GM19452 (cell line): ENCODE data around the gene AMMECR1.

ENCODE experiments used
- ATAC-seq: cut with Tn5 transposase; IDR thresholded peaks from one replicate; pipeline ENCODE4 v1.9.1; 2021; ENCODE audit not compliant: unreplicated experiment

AMMECR1 gene

DNA sequence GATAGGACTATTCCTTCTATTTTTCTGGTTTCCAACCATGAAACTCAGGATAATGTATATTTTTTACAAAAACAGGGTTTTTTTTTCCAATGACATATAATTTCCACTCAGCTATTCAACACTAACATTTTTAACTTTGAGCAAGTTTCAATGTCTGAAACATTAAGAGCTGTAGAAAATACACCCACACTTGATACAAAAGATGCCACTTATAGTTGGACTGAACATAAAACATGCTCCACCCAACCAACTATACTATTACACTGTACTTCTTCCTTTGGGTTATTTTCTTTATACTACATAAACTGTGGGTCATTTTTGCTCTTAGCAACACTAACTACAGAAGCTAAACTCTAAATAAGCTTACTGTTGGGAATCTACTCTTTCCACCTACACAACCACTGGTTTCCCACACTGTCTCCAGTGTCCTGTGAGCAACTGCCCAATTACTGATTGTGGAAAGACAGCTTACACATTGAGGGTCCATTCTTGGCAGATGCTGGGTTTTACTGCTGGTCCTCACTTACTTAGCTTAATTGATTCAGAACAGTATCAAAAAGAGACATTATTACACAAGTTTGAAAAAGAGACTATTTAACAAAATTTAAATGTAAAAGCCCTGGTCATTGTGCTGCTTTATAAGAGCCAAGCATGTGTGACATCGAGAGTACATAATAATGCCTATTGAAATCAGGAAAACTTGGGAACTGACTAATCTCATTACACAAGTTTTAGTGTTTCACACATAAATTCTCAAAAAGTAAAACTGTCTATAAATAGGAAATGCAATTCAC lies 6.3 kb downstream of the AMMECR1 start:
- no peak for ATAC-seq

DNA sequence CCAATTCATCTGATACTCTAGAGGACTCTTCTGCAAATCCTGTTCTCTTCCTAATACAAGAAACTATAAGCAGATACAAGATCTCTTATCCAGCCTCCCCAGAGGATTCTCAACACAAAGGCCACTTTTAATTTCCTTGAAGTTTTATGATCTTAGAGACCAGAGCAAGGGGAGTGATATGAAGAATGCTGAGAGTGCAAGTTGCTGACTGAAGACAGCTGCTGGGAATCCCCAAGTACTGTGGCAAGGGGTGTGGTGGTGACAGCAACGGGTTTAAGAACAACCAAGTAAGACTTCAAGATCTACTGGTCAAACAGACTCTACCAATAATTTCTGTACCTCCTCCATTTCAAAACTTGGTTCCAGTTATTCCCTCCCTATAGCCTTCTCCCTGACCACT lies 7.0 kb downstream of the AMMECR1 start:
- ATAC-seq = peak; percentile 74

DNA sequence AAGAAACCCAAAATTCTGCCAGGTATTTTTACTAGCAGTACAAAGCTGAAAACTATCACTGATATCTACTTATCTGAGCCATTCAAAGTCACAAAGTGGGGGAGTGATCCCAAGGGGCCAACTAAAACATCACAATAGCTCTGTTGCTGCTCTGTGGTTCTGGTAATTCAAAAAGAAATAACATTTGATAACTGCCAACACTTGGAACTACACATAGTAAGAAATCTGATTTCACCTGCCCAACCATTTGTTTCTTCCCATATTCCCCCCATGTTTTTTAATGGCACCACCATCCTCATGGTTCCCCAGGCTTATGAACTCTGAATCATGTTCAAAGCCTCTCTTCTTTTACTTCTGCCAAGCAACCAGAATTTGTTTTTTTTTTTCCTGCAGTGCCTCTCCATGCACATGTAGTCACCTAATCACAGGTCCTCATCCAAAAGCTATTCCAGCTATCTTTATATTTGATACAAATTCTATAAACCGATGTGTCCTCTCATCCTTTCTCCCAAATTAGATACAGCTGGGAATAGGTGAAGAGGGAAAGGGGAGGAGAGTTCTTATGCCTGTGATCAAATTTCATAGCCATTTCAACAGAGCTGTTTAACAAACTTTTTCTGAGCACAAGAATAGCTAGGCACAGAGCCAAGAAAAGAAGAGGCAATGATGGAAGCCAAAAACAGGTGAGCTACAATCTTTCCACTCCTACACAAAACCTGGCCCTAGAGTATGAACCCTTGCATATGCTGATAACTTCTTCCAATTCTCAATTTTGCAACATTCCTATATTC lies 7.7 kb downstream of the AMMECR1 start:
- ATAC-seq = no peak

DNA sequence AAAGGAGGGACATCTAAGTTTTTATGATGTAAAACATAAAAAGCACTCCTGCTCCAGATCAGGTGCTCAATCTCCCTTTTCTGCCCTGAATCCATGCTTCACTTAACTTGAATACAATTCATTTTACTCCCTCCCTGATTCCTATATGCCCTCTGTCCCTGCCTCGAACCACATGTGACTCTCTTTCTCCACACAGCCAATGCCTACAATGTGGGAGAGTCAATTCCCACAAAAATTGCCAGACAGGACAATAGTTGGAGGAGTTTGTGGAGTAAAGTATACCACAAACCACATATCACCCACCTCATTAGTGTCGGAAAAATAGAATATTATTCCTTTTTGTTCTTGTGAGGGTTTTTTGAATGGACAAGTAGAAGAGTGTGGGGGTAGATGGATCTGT lies 9.7 kb downstream of the AMMECR1 start:
- no peak for ATAC-seq

DNA sequence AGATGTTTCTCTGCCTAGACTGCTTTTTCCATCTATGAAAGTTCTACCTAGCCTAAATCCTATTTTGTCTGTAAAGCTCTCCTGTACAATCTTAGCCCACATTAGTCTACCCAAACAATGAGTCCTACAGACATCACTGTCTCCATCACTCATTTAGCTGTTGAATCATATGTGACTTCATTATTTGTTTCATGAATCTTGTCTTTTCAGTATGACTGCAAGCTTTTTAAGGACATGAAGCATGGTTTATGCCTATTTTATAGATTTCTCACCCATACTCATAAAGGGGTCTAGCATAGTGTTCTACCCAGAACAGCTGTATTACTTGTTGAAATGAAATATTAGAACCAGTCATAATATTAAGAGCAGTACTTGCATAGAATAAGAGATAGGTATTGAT lies 13.0 kb downstream of the AMMECR1 start:
- ATAC-seq = no peak

DNA sequence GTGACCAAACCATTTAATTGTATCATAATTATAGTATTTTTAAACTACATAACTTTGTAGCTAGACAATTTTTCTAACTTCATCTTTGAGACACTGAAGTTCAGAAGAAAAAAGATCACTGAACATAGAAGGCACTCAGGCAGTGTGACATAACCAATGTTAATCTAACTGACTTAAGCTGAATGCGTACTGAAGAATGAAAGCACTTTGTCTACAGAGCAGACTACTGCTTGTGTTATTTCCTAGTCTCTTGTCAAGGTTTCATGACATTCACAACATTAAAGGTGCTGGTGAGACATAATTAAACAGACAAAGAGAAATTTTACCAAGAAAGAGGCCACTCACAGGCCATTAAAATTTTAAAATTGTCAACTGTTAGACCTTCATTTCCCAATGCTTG lies 13.5 kb downstream of the AMMECR1 start:
- ATAC-seq = no peak

DNA sequence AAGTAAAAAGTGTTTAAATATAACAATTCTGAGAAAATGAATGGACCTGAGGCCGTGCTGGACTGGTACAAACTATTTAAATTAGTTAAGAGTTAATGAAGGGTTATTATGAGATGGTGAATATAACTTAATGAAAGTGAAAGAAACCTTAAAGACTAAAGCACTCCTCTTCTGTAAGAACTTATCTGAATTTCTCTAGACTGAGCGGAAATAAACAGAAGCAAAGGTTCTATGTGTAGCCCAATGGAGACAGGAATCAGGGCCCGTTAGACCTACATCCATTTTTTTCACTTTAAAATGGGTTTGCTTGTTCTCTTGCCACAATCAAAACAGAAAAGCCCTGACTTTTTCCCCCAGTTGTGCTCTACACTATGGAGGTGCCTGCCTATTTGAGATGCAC lies 14.9 kb downstream of the AMMECR1 start:
- no peak for ATAC-seq

DNA sequence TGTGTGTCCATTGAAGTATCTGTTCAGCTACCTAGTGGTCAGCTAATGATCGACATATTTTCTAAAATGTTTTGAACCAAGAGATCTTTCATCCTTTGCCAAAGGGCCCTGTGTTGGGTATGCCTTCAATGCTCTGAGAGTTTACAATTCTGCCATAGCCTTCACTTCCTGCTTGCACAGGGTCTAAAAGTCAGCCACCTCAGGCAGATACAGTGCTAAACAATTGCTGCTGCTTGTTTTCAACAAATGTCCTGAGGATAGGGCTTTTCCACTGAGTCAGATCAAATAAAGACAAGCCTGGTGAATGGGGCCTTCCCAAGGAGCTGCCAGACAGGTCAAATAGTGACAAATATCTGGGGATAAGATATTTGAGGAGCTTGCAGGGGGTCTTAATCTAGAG lies 16.7 kb downstream of the AMMECR1 start:
- no peak for ATAC-seq

DNA sequence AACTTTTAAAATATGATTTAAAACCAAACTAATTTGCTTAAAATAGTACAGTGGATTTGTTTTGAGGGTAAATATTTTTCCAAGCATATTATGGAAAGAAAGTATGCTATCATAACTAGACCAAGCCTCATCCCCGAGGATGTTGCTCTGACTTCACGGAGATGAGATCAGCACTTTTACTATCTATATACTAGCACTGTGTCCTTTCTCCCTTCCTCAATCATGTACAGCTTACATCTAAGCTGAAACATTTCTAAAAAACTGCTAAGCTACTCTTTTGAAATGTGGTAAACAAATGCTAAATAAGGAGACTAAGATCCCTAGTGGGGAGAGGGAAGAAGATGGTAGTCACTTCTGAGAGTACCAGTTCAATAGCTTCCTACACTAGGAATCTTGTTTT lies 23.8 kb downstream of the AMMECR1 start:
- ATAC-seq = no peak

DNA sequence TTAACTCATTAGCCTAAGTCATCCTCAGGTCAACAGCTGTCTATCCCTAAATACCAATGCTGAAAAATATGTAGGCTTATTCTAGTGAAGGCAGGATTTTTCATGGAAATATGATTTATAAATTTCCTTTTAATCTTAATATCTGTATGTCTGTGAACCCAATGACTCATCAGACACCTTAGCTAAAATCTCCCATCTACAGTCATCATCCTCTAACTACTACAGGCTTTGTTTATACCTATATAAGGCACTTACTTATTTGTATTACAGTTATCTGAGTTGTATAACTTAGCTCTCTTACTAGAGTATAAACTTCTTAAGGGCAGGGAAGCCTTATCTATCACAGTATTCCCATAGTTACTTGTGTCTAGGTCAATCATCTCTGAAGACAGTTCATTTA lies 24.2 kb downstream of the AMMECR1 start:
- no peak for ATAC-seq

DNA sequence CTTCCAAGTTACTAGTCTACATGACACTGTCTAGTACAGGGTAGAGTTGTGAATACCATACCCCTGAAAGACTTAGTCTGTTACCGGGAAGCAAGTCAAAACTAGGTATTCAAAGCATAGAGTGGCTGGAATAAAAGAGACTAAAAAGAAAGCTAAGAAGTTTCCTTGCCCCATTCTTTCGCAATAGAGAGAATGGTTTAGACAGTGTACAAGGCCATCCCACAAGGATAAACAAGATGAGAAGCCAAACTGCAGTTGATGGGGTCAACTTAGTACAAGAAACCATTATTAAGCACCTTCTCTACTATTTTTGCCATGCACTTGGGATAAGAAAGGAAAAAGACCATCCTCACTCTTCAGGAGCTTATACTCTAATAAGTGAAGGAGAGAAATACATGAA lies 30.3 kb downstream of the AMMECR1 start:
- ATAC-seq = no peak

DNA sequence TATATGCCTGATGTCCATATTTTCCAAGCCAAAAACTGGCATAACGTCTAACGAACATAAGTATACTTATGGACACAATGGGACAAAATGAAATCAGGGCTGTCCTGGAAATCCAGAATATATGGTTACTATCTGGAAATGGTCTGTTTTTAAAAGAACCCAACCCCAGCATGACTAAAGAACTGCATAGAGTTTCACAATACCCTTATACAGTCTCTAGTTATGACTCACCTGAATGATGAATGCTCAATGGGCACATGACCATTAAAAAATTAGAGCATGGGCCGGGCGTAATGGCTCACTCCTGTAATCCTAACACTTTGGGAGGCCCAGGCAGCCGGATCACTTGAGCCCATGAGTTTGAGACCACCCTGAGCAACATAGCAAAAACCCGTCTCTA lies 31.8 kb downstream of the AMMECR1 start:
- no peak for ATAC-seq

DNA sequence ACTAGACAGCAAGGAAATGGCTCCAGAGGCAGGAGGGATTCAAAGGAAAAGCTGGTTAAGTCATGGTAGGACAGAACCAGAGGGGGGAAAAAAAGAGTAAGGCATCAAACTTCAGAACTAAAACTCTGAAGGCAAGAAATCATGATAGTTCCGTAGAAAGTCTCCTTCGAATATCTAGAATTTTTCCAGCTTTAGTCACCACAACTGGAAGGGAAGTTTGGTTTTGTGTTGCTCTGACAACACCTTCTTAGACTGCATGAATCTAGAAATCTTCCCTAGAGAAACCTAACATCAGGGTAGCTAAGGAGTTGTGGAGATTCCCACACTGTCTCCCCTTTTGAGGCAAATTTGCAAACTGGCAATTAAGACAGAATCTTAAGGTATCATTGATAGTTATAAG lies 33.7 kb downstream of the AMMECR1 start:
- ATAC-seq = no peak

DNA sequence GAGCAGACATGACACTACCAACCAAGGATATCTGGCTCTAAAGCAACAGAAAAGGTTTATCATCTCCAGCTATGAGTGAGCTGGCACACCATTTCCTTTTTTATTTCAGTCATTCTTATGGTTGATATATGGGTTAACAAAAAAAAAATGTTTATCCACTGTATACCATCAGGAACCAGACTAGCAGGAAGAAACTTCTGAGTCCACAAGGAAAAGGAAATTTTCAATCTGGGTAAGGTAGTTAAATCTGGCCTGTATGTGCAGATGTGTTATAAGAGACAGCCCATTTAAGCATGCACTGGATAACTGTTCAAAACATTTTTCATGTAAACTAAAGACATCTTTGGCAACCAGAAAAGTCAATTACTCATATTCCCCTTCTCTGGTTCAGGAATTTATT lies 35.0 kb downstream of the AMMECR1 start:
- ATAC-seq = no peak

DNA sequence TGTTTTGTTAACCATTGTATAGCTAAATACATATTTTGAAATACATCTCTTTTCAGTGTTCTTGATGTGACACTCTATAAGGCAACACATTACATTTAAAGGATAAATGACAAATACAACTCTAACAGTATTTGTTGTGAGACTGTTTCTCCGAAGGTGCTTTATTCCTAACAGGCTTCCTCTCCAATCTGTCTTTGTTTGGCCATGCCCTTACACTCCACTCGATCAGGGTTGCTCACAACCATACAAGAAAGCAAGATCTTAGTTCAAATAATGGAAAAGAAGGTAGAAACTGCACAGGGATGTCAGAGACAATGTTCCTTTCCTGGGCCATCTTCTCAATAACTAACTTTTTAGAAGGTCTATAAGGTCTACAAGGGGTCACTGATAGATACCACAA lies 36.5 kb downstream of the AMMECR1 start:
- no peak for ATAC-seq

DNA sequence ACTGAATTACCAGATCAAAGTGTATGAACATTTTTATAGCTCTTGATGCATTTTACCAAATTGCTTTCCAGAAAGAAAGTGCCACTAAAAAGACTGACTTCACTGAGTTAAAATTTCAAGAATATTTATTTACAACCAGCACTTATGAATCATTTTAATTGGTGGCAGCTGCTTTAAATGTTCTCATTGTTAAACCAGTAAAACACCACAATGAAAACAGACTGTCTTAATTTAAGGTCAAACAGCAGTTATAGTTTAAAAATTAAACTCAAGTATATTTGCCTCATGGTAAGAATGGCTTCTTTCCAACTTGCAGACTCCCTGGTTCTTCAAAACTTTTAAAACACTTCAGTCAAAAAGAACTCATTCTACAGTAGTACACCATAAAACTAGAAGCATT lies 36.9 kb downstream of the AMMECR1 start:
- ATAC-seq = no peak

DNA sequence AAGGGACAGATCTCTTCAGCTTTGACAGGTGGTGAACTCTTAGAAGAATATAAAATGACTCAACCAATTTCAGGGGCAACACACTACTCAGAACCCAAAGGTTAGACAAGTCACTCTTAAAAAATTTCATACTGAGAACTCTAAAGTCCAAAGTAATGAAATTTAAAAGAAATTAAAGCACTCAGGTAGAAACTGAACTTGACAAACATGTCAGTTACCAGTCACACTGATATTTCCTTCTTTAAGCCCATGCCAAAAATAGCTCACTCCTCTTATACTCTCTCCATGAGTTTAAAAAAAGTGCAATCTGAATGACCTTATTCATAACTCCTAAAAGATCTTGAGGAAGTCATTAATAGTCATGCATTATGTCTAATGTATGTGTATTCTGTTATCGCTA lies 40.3 kb downstream of the AMMECR1 start:
- no peak for ATAC-seq

DNA sequence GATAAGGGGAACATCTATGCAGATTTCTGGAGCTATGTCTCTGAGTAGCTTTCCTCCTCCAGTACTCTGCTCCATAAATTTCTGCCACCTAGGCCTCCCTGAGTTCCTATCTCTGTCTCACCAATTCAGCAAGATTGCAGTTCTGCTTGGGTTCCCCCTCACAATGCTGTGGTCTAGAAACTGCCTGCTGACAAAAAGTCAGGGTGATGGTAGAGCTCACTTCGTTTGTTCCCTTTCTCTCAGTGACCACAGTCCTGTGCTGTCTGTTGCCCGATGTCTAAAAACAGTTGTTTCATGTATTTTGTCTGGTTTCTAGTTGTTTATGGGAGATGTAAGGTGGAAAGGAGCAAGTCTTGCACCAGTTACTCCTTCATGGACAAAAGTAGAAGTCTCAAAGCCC lies 41.1 kb downstream of the AMMECR1 start:
- ATAC-seq = peak; percentile 93

DNA sequence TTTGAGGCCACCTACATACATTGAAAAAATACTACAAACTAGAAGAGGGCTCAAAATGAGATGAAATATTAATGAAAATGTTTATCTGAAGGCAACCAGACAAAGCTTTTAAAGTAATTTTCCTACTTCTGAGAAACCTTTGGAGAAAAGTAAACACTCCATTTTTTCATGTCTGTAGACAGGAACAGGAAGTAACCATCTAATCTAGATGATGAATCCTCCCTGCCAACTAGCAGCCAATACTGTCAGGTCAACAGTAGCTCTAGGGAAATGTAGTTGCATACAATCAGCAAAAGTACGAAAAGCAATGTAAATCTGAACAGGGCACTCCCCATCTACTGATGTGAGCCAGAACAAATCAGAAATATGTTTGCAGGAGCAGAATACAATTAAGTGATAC lies 49.0 kb downstream of the AMMECR1 start:
- no peak for ATAC-seq

DNA sequence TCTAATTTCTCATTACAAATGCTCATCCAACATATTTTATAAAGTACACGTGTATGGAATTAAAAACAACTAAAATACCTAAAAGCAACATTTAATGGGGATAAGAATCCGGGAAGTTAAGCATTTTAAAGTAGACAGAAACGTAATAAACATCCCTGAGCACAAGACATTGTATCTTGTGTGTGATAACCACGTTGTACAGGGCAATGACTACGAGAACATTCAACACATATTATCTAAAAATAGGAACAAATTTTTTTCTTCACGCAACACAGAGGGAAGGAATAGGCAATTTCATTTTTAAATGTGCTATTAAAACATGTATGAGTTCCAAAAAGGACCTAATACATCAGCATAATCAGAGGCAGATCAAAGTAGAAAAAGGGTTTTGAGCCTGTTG lies 49.5 kb downstream of the AMMECR1 start:
- no peak for ATAC-seq

DNA sequence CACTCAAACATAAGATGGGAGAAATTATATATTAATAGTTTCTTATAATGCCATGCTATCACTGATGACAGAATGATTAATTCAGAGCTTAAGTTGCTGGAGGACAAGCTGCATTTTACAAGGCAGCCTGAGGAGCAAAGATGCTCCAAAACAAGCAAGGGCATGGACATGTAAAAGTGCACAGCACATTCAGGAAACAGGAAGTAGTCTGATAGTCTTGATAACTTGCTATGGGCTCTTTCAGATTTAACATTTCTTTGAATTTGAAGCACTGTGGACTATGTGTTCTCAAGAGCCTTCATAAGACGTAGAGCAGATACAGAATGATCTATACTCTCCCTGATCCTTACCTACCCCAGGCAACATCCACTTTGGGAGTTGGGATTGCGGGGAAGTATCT lies 50.0 kb downstream of the AMMECR1 start:
- ATAC-seq = no peak

DNA sequence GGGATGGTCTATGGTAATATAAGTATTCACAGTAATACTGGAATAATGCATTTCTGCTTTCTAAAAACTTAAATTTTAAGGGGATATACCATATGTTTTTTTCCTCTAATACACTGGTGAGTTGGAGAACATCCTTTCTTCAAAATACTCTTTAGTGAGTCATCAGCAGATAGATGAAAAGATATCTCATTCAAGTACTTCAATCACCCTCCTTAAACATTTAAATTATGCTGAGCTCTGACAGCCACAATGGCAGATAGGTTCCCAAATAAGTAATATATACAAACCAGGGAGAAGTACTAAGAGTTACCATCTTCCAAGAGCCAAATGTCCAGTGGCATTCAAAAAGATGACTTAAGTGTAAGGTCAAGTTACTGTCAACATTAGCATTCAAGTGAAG lies 52.2 kb downstream of the AMMECR1 start:
- ATAC-seq = no peak

DNA sequence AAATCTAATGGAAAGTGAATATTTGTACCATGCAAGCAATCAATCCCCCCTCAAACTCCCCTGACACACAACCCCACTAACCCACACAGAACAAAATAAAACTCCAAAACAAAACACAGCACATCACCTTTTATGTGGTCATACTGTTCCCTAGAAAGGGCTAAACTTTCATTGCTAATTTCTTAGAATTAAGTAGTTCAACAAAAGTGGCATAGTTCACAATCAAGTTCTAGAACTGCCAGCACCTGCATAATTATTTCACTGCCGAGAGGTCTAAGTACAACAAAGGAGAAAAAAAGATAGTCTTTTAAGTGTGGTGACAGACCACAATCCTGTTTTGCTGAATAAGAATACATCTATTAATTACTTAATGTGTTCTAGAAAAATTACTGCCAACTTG lies 58.8 kb downstream of the AMMECR1 start:
- ATAC-seq = no peak
